Measurements from ENCODE around the gene CA10. TPM values are rescaled to one million over a fixed set of nuclear protein-coding genes. Genes with fewer than 3 reads are reported as not detected.

Gene CA10
- total and polyA plus RNA-seq, 4 donors: not detected

- WGBS, 2 donors: 17 to 29% methylated on average over 5 of the region's 5 CpGs
- intact Hi-C loops (cut with DNase I): no loop called here
- no peaks in the 10 kb centered on the region for H3K4me1 ChIP-seq (ENCODE audit: control insufficient read depth in 1 of 2, insufficient read depth in 2 of 2, low read length in 2 of 2)
- ATAC-seq (ENCODE audit: low FRiP score) (no peak), DNase-seq (no peak)
- H3K27me3 ChIP-seq (ENCODE audit: control insufficient read depth in 1 of 2, insufficient read depth in 2 of 2, low read length in 1 of 2): no peaks in the 10 kb centered on the region
- H3K36me3 ChIP-seq (ENCODE audit: control insufficient read depth in 1 of 2, insufficient read depth in 2 of 2, low read length in 1 of 2): no peaks in the 10 kb centered on the region
- no peak overlapping the region for H3K4me3 ChIP-seq (ENCODE audit: low read length in 2 of 2)
- H3K9me3 ChIP-seq (ENCODE audit: control insufficient read depth, low read length): peaks cover 5% of the 10 kb centered on the region
- H3K27ac ChIP-seq (ENCODE audit: low read depth in 1 of 2, low read length in 2 of 2): no peak overlapping the region
These were observed 200.7 kb downstream of the CA10 start for GRCh38 chr17:51957786-51958185.

GRCh38 chr17:51955245-51955644 is 203.3 kb downstream of the CA10 start:
- Histone ChIP-seq H3K4me1 (ENCODE audit: control insufficient read depth in 1 of 2, insufficient read depth in 2 of 2, low read length in 2 of 2) (no peaks in the 10 kb centered on the region), H3K4me3 (ENCODE audit: low read length in 2 of 2) (no peak overlapping the region), H3K36me3 (ENCODE audit: control insufficient read depth in 1 of 2, insufficient read depth in 2 of 2, low read length in 1 of 2) (no peaks in the 10 kb centered on the region), H3K27ac (ENCODE audit: low read depth in 1 of 2, low read length in 2 of 2) (no peak overlapping the region), H3K9me3 (ENCODE audit: control insufficient read depth, low read length) (peaks cover 1% of the 10 kb centered on the region), H3K27me3 (ENCODE audit: control insufficient read depth in 1 of 2, insufficient read depth in 2 of 2, low read length in 1 of 2) (no peaks in the 10 kb centered on the region)
- DNase-seq (no peak), ATAC-seq (ENCODE audit: low FRiP score) (no peak)
- WGBS, 2 donors: 64 to 74% methylated on average over 2 of the region's 2 CpGs
- intact Hi-C loops (cut with DNase I): no loop called here

GRCh38 chr17:51954232-51954765 is 204.2 kb downstream of the CA10 start:
- 15 to 18% methylated on average over 2 of the region's 2 CpGs for WGBS, 2 donors
- H3K27ac ChIP-seq (ENCODE audit: low read depth in 1 of 2, low read length in 2 of 2): no peak overlapping the region
- intact Hi-C loops (cut with DNase I): no loop called here

DNA sequence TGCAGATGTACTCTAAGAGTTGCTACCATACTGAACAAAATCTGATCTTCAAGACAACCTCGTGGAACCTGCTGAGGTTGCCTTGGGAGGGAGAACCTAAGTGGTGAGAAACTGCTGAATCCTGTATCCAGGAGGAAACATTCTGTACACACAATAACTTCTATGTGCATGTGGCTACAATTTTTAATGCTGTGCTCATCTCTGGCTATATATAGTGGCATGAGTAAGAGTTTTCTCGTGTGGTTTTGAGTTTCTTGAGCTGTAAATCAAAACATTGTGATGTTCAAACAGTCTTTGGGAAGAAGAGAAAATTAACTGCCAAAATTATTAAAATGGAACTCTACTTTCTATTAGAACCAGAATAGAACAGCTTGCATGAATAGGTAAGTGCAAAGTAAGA is 206.8 kb downstream of the CA10 start:
- 2% methylated on average over 2 of the region's 2 CpGs for WGBS, 2 donors
- intact Hi-C loops (cut with DNase I): no loop called here
- Histone ChIP-seq H3K4me3 (ENCODE audit: low read length in 2 of 2) (no peak overlapping the region), H3K27ac (ENCODE audit: low read depth in 1 of 2, low read length in 2 of 2) (no peak overlapping the region), H3K4me1 (ENCODE audit: control insufficient read depth in 1 of 2, insufficient read depth in 2 of 2, low read length in 2 of 2) (no peaks in the 10 kb centered on the region), H3K27me3 (ENCODE audit: control insufficient read depth in 1 of 2, insufficient read depth in 2 of 2, low read length in 1 of 2) (no peaks in the 10 kb centered on the region), H3K9me3 (ENCODE audit: control insufficient read depth, low read length) (peaks cover 1% of the 10 kb centered on the region), H3K36me3 (ENCODE audit: control insufficient read depth in 1 of 2, insufficient read depth in 2 of 2, low read length in 1 of 2) (no peaks in the 10 kb centered on the region)
- DNase-seq (no peak), ATAC-seq (ENCODE audit: low FRiP score) (no peak)

More at GRCh38 chr17:51954232-51954765, 204.2 kb downstream of the CA10 start:
- Histone ChIP-seq H3K4me3 (ENCODE audit: low read length in 2 of 2) (no peak overlapping the region), H3K36me3 (ENCODE audit: control insufficient read depth in 1 of 2, insufficient read depth in 2 of 2, low read length in 1 of 2) (no peaks in the 10 kb centered on the region), H3K27me3 (ENCODE audit: control insufficient read depth in 1 of 2, insufficient read depth in 2 of 2, low read length in 1 of 2) (no peaks in the 10 kb centered on the region), H3K4me1 (ENCODE audit: control insufficient read depth in 1 of 2, insufficient read depth in 2 of 2, low read length in 2 of 2) (no peaks in the 10 kb centered on the region), H3K9me3 (ENCODE audit: control insufficient read depth, low read length) (peaks cover 1% of the 10 kb centered on the region)
- no peak for ATAC-seq (ENCODE audit: low FRiP score)
- no peak for DNase-seq

GRCh38 chr17:51948128-51948527 is 210.4 kb downstream of the CA10 start:
- no peak overlapping the region for H3K27ac ChIP-seq (ENCODE audit: low read depth in 1 of 2, low read length in 2 of 2)
- H3K4me3 ChIP-seq (ENCODE audit: low read length in 2 of 2): no peak overlapping the region

GRCh38 chr17:51947160-51947735 is 211.3 kb downstream of the CA10 start:
- ATAC-seq (ENCODE audit: low FRiP score) (no peak), DNase-seq (no peak)
- WGBS, 2 donors: 65 to 72% methylated on average over 3 of the region's 3 CpGs
- H3K27me3 ChIP-seq (ENCODE audit: control insufficient read depth in 1 of 2, insufficient read depth in 2 of 2, low read length in 1 of 2): no peaks in the 10 kb centered on the region
- no peaks in the 10 kb centered on the region for H3K9me3 ChIP-seq (ENCODE audit: control insufficient read depth, low read length)
- H3K36me3 ChIP-seq (ENCODE audit: control insufficient read depth in 1 of 2, insufficient read depth in 2 of 2, low read length in 1 of 2): no peaks in the 10 kb centered on the region
- intact Hi-C loops (cut with DNase I): no loop called here
- H3K4me3 ChIP-seq (ENCODE audit: low read length in 2 of 2): no peak overlapping the region
- H3K27ac ChIP-seq (ENCODE audit: low read depth in 1 of 2, low read length in 2 of 2): no peak overlapping the region
- no peaks in the 10 kb centered on the region for H3K4me1 ChIP-seq (ENCODE audit: control insufficient read depth in 1 of 2, insufficient read depth in 2 of 2, low read length in 2 of 2)

More at GRCh38 chr17:51948128-51948527, 210.4 kb downstream of the CA10 start:
- DNase-seq: no peak
- H3K27me3 ChIP-seq (ENCODE audit: control insufficient read depth in 1 of 2, insufficient read depth in 2 of 2, low read length in 1 of 2): no peaks in the 10 kb centered on the region
- H3K4me1 ChIP-seq (ENCODE audit: control insufficient read depth in 1 of 2, insufficient read depth in 2 of 2, low read length in 2 of 2): no peaks in the 10 kb centered on the region
- 78 to 83% methylated on average over 4 of the region's 4 CpGs for WGBS, 2 donors
- intact Hi-C loops (cut with DNase I): no loop called here
- H3K9me3 ChIP-seq (ENCODE audit: control insufficient read depth, low read length): peaks cover 1% of the 10 kb centered on the region
- no peaks in the 10 kb centered on the region for H3K36me3 ChIP-seq (ENCODE audit: control insufficient read depth in 1 of 2, insufficient read depth in 2 of 2, low read length in 1 of 2)
- ATAC-seq (ENCODE audit: low FRiP score): no peak

DNA sequence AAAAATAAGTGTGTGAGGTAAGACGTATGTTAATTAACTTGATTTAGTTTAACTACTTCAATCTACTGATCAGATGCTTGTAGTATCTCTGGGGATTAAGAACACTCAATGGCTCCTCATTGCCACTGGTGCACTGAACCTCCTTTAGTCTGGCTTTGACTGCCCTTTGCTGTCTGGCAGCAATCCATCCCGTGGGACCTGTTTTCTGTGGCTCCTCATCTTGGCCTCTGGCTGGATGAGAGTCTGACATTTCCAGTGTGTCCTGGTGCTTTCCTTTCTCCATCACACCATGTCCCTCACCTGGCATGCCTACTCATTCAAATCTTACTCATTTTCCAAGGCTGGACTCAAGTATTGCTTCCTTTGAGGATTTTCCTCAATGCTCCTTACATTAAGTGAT is 212.2 kb downstream of the CA10 start:
- Histone ChIP-seq H3K27ac (ENCODE audit: low read depth in 1 of 2, low read length in 2 of 2) (no peak overlapping the region), H3K36me3 (ENCODE audit: control insufficient read depth in 1 of 2, insufficient read depth in 2 of 2, low read length in 1 of 2) (no peaks in the 10 kb centered on the region), H3K4me3 (ENCODE audit: low read length in 2 of 2) (no peak overlapping the region), H3K9me3 (ENCODE audit: control insufficient read depth, low read length) (no peaks in the 10 kb centered on the region), H3K27me3 (ENCODE audit: control insufficient read depth in 1 of 2, insufficient read depth in 2 of 2, low read length in 1 of 2) (no peaks in the 10 kb centered on the region), H3K4me1 (ENCODE audit: control insufficient read depth in 1 of 2, insufficient read depth in 2 of 2, low read length in 2 of 2) (no peaks in the 10 kb centered on the region)
- WGBS, 2 donors: 80 to 81% methylated on average over 2 of the region's 2 CpGs
- ATAC-seq (ENCODE audit: low FRiP score) (no peak), DNase-seq (no peak)
- intact Hi-C loops (cut with DNase I): no loop called here

DNA sequence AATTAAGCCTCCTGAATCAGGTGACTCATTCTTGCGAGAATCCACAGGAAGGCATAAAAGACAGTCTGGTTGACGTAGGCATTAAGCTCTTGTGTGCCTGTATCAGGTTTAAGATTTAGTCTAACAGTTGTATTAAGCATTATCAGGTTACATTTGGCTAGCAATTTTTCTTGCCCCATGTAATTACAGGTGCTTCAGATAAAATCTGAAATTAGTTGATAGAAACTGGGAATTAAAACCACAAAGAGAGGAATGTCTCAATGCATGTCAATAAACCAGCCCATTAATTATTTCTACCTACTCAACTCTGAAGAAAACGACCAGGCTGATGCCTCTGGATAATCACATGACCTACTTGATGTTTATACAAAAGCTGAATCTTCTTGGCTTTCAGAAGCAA is 217.2 kb downstream of the CA10 start:
- no peak for ATAC-seq (ENCODE audit: low FRiP score)
- 31 to 45% methylated on average over 3 of the region's 3 CpGs for WGBS, 2 donors
- peaks cover 1% of the 10 kb centered on the region for H3K9me3 ChIP-seq (ENCODE audit: control insufficient read depth, low read length)
- no peak for DNase-seq
- intact Hi-C loops (cut with DNase I): no loop called here
- H3K4me3 ChIP-seq (ENCODE audit: low read length in 2 of 2): no peak overlapping the region
- no peaks in the 10 kb centered on the region for H3K36me3 ChIP-seq (ENCODE audit: control insufficient read depth in 1 of 2, insufficient read depth in 2 of 2, low read length in 1 of 2)
- H3K4me1 ChIP-seq (ENCODE audit: control insufficient read depth in 1 of 2, insufficient read depth in 2 of 2, low read length in 2 of 2): no peaks in the 10 kb centered on the region
- no peaks in the 10 kb centered on the region for H3K27me3 ChIP-seq (ENCODE audit: control insufficient read depth in 1 of 2, insufficient read depth in 2 of 2, low read length in 1 of 2)
- H3K27ac ChIP-seq (ENCODE audit: low read depth in 1 of 2, low read length in 2 of 2): no peak overlapping the region

- intact Hi-C loops (cut with DNase I): no loop called here
- H3K27ac ChIP-seq (ENCODE audit: low read depth in 1 of 2, low read length in 2 of 2): no peak overlapping the region
- H3K9me3 ChIP-seq (ENCODE audit: control insufficient read depth, low read length): peaks cover 1% of the 10 kb centered on the region
- H3K4me3 ChIP-seq (ENCODE audit: low read length in 2 of 2): no peak overlapping the region
- DNase-seq: no peak
- ATAC-seq (ENCODE audit: low FRiP score): no peak
- no peaks in the 10 kb centered on the region for H3K4me1 ChIP-seq (ENCODE audit: control insufficient read depth in 1 of 2, insufficient read depth in 2 of 2, low read length in 2 of 2)
- no peaks in the 10 kb centered on the region for H3K36me3 ChIP-seq (ENCODE audit: control insufficient read depth in 1 of 2, insufficient read depth in 2 of 2, low read length in 1 of 2)
- no peaks in the 10 kb centered on the region for H3K27me3 ChIP-seq (ENCODE audit: control insufficient read depth in 1 of 2, insufficient read depth in 2 of 2, low read length in 1 of 2)
These were observed 221.2 kb downstream of the CA10 start for GRCh38 chr17:51937264-51937663.
